Neural cell (in vitro differentiated cells): ENCODE data around the gene ODAPH. TPM values are rescaled to one million over a fixed set of nuclear protein-coding genes. Genes with fewer than 3 reads are reported as not detected.

Experiments
- H2AFZ ChIP-seq: fragments of 200-600, 300-800 bp; sonication (generic), shearing (Covaris generic); 2 replicates; pipeline ENCODE4 v1.6.0; 2014; ENCODE audit warnings: low read depth, mild to moderate bottlenecking, antibody characterized with exemption, low read length, moderate library complexity
- H3F3A ChIP-seq: fragments of 200-600 bp; shearing (Covaris generic); 2 replicates; pipeline ENCODE4 v1.6.1; 2016; ENCODE audit warnings: mild to moderate bottlenecking, moderate library complexity, mixed read lengths, antibody characterized with exemption, low read length; ENCODE audit not compliant: insufficient read depth, poor library complexity, severe bottlenecking
- H3K27ac ChIP-seq: fragments of 200-600, 300-800 bp; sonication (generic), shearing (Covaris generic); 2 replicates; pipeline ENCODE4 v1.5.1; 2014; ENCODE audit warnings: mild to moderate bottlenecking, low read length, moderate library complexity
- H3K27me3 ChIP-seq: fragments of 300-800, 200-600 bp; sonication (generic), shearing (Covaris generic); 2 replicates; pipeline ENCODE4 v1.6.0; 2014; ENCODE audit warnings: mild to moderate bottlenecking, low read depth, low read length, moderate library complexity; ENCODE audit not compliant: insufficient read depth
- H3K36me3 ChIP-seq: fragments of 300-800, 200-600 bp; sonication (generic), shearing (Covaris generic); 2 replicates; pipeline ENCODE4 v1.5.1; 2014; ENCODE audit warnings: mild to moderate bottlenecking, antibody characterized with exemption, low read length, moderate library complexity; ENCODE audit not compliant: insufficient read depth
- H3K4me2 ChIP-seq: fragments of 300-800, 200-600 bp; sonication (generic), shearing (Covaris generic); 2 replicates; pipeline ENCODE4 v1.6.0; 2014; ENCODE audit warnings: mild to moderate bottlenecking, low read length
- H3K4me3 ChIP-seq: fragments of 300-800, 200-600 bp; sonication (generic), shearing (Covaris generic); 2 replicates; pipeline ENCODE4 v1.5.1; 2014; ENCODE audit warnings: mild to moderate bottlenecking, low read length, moderate library complexity
- H3K79me2 ChIP-seq: fragments of 200-600 bp; shearing (Covaris generic); replicated peaks from 2 replicates; pipeline ENCODE4 v1.6.0; 2014; ENCODE audit warnings: mild to moderate bottlenecking, low read length, moderate library complexity; ENCODE audit not compliant: insufficient read depth
- H3K9ac ChIP-seq: fragments of 300-800, 200-600 bp; sonication (generic), shearing (Covaris generic); 2 replicates; pipeline ENCODE4 v1.6.1; 2016; ENCODE audit warnings: mild to moderate bottlenecking, low read length, mixed read lengths
- H3K9me2 ChIP-seq: fragments of 200-600 bp; shearing (Covaris generic); 2 replicates; pipeline ENCODE4 v1.6.1; 2016; ENCODE audit warnings: mild to moderate bottlenecking, low read length, mixed read lengths; ENCODE audit not compliant: insufficient read depth
- H3K9me3 ChIP-seq: fragments of 200-600, 300-800 bp; sonication (generic), shearing (Covaris generic); 2 replicates; pipeline ENCODE4 v1.6.1; 2016; ENCODE audit warnings: mild to moderate bottlenecking, mixed run types, low read length, moderate library complexity, mixed read lengths
- H4K20me1 ChIP-seq: fragments of 200-600 bp; shearing (Covaris generic); 2 replicates; pipeline ENCODE4 v1.6.1; 2016; ENCODE audit warnings: mild to moderate bottlenecking, mixed run types; ENCODE audit not compliant: insufficient read depth
- EP300 ChIP-seq: fragments of 450-650 bp; conservative IDR thresholded peaks from 2 replicates; pipeline ENCODE4 v1.6.1; 2014; ENCODE audit warnings: antibody characterized with exemption, mild to moderate bottlenecking, moderate library complexity; ENCODE audit not compliant: poor library complexity, severe bottlenecking
- EZH2 ChIP-seq: fragments of 200-600, 300-800 bp; shearing (Covaris generic), sonication (generic); IDR thresholded peaks from 2 replicates; pipeline ENCODE4 v1.6.1; 2014; ENCODE audit warnings: antibody characterized with exemption, low read length, borderline replicate concordance, mild to moderate bottlenecking; ENCODE audit not compliant: insufficient read depth, poor library complexity, severe bottlenecking
- MXI1 ChIP-seq: fragments of 450-650 bp; conservative IDR thresholded peaks from 2 replicates; pipeline ENCODE4 v1.6.1; 2014; ENCODE audit warnings: antibody characterized with exemption, mild to moderate bottlenecking; ENCODE audit not compliant: poor library complexity, severe bottlenecking
- POLR2AphosphoS5 ChIP-seq: IDR thresholded peaks from 2 replicates; pipeline ENCODE4 v1.6.1; 2012
- RAD21 ChIP-seq: fragments of 450-650 bp; conservative IDR thresholded peaks from 2 replicates; pipeline ENCODE4 v1.6.1; 2014; ENCODE audit warnings: antibody characterized with exemption, mild to moderate bottlenecking, moderate library complexity
- SMC3 ChIP-seq: fragments of 450-650 bp; conservative IDR thresholded peaks from 2 replicates; pipeline ENCODE4 v1.6.1; 2014; ENCODE audit warnings: antibody characterized with exemption, mild to moderate bottlenecking, moderate library complexity; ENCODE audit not compliant: poor library complexity
- TAF1 ChIP-seq: IDR thresholded peaks from 2 replicates; pipeline ENCODE4 v1.6.1; 2012; ENCODE audit warnings: low read depth
- polyA plus RNA-seq: library from polyadenylated mRNA; depleted of rRNA; stranded (reverse); fragments of >200 nt; gene quantifications from 2 replicates; pipeline ENCODE4 v1.2.3, GENCODE V29; 2014
- TF ChIP-seq, protein P1 (sequence below): fragments of 450-650 bp; IDR thresholded peaks from 2 replicates; pipeline ENCODE4 v1.5.1; 2014; ENCODE audit warnings: antibody characterized with exemption, mild to moderate bottlenecking, moderate library complexity; ENCODE audit not compliant: poor library complexity, severe bottlenecking
- TF ChIP-seq, protein P2 (sequence below): IDR thresholded peaks from 2 replicates; pipeline ENCODE4 v1.6.1; 2012; ENCODE audit warnings: borderline replicate concordance

ODAPH gene
- polyA plus RNA-seq, 1 donor from 2014 or later, result 0.17 TPM

DNA sequence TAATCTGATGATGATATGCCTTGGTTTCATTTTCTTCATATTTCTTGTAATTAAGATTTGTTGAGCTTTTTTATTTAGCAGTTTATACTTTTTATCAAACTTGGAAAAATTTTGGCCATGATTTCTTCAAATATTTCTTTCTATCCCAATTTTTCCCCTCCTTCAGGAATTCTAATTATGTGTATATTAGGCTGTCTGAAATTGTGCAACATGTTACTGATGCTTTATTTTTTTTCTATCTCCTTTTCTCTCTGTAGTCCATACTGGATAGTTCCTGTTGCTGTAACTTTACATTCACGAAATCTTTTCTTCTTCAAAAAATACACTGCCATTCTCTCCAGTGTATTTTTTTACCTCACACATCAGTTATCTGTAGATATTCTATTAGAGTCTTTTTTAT lies 30.8 kb upstream of the ODAPH start:
- no peak overlapping the region for H2AFZ ChIP-seq
- H3K36me3 ChIP-seq, result peaks cover 11% of the 10 kb centered on the region
- H3K9ac ChIP-seq, result no peak overlapping the region
- no peaks in the 10 kb centered on the region for H3F3A ChIP-seq
- no peaks in the 10 kb centered on the region for H4K20me1 ChIP-seq
- no peak for TF ChIP-seq POLR2AphosphoS5
- TF ChIP-seq TAF1, result no peak
- TF ChIP-seq RAD21, result no peak
- no peak for TF ChIP-seq MXI1
- no peak for TF ChIP-seq EZH2
- TF ChIP-seq, protein P1, sequence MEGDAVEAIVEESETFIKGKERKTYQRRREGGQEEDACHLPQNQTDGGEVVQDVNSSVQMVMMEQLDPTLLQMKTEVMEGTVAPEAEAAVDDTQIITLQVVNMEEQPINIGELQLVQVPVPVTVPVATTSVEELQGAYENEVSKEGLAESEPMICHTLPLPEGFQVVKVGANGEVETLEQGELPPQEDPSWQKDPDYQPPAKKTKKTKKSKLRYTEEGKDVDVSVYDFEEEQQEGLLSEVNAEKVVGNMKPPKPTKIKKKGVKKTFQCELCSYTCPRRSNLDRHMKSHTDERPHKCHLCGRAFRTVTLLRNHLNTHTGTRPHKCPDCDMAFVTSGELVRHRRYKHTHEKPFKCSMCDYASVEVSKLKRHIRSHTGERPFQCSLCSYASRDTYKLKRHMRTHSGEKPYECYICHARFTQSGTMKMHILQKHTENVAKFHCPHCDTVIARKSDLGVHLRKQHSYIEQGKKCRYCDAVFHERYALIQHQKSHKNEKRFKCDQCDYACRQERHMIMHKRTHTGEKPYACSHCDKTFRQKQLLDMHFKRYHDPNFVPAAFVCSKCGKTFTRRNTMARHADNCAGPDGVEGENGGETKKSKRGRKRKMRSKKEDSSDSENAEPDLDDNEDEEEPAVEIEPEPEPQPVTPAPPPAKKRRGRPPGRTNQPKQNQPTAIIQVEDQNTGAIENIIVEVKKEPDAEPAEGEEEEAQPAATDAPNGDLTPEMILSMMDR, result no peak
- TF ChIP-seq EP300, result no peak
- TF ChIP-seq SMC3, result no peak
- TF ChIP-seq, protein P2, sequence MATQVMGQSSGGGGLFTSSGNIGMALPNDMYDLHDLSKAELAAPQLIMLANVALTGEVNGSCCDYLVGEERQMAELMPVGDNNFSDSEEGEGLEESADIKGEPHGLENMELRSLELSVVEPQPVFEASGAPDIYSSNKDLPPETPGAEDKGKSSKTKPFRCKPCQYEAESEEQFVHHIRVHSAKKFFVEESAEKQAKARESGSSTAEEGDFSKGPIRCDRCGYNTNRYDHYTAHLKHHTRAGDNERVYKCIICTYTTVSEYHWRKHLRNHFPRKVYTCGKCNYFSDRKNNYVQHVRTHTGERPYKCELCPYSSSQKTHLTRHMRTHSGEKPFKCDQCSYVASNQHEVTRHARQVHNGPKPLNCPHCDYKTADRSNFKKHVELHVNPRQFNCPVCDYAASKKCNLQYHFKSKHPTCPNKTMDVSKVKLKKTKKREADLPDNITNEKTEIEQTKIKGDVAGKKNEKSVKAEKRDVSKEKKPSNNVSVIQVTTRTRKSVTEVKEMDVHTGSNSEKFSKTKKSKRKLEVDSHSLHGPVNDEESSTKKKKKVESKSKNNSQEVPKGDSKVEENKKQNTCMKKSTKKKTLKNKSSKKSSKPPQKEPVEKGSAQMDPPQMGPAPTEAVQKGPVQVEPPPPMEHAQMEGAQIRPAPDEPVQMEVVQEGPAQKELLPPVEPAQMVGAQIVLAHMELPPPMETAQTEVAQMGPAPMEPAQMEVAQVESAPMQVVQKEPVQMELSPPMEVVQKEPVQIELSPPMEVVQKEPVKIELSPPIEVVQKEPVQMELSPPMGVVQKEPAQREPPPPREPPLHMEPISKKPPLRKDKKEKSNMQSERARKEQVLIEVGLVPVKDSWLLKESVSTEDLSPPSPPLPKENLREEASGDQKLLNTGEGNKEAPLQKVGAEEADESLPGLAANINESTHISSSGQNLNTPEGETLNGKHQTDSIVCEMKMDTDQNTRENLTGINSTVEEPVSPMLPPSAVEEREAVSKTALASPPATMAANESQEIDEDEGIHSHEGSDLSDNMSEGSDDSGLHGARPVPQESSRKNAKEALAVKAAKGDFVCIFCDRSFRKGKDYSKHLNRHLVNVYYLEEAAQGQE, result no peak
- no peaks in the 10 kb centered on the region for H3K9me3 ChIP-seq
- H3K27me3 ChIP-seq, result no peaks in the 10 kb centered on the region
- no peaks in the 10 kb centered on the region for H3K9me2 ChIP-seq
- peaks cover 9% of the 10 kb centered on the region for H3K79me2 ChIP-seq
- H3K4me3 ChIP-seq, result no peak overlapping the region
- H3K4me2 ChIP-seq, result no peak overlapping the region
- no peak overlapping the region for H3K27ac ChIP-seq

DNA sequence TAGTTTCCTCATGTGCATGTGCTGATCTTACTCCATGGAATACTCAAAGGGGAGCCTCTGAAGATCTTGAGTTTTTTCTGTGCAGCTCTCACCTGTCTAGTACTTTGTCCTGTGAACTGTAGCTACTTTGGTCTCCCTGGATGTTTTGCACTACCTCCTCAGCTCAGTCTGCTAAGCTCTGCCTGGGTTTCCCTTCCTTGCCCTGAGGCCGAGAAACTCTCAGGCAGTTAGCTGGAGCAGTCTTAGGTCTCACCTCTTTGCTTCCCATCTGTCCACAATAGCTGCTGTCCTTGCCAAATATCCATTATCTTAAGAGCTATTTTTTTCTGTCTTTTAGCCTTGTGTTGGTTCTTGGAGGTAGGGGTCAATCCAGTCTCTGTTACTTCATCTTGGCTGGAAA lies 30.0 kb upstream of the ODAPH start:
- H3K27me3 ChIP-seq, result no peaks in the 10 kb centered on the region
- no peaks in the 10 kb centered on the region for H3K9me3 ChIP-seq
- H3K4me3 ChIP-seq, result no peak overlapping the region
- no peak overlapping the region for H3K9ac ChIP-seq
- no peaks in the 10 kb centered on the region for H4K20me1 ChIP-seq
- no peak overlapping the region for H3K4me2 ChIP-seq
- H3K79me2 ChIP-seq, result peaks cover 6% of the 10 kb centered on the region
- H3K9me2 ChIP-seq, result no peaks in the 10 kb centered on the region
- H3F3A ChIP-seq, result no peaks in the 10 kb centered on the region
- no peak overlapping the region for H2AFZ ChIP-seq
- no peak for TF ChIP-seq POLR2AphosphoS5
- TF ChIP-seq, protein P2, result no peak
- H3K36me3 ChIP-seq, result peaks cover 17% of the 10 kb centered on the region
- no peak overlapping the region for H3K27ac ChIP-seq
